IPS-20b (cell line): Measurements from ENCODE around the gene MED13L.

Experiments used
- H3K27ac ChIP-seq: one replicate; pipeline ENCODE4 v1.5.1; 2013; ENCODE audit warnings: low read length
- H3K27me3 ChIP-seq: 2 replicates; pipeline ENCODE4 v1.6.1; 2013; ENCODE audit warnings: mild to moderate bottlenecking, low read length, inconsistent platforms; ENCODE audit not compliant: insufficient read depth
- H3K36me3 ChIP-seq: 2 replicates; pipeline ENCODE4 v1.6.1; 2013; ENCODE audit warnings: low read depth, mild to moderate bottlenecking, inconsistent platforms, low read length, moderate library complexity; ENCODE audit not compliant: insufficient read depth
- H3K4me1 ChIP-seq: 2 replicates; pipeline ENCODE4 v1.6.1; 2013; ENCODE audit warnings: mild to moderate bottlenecking, control low read depth, inconsistent platforms, low read length, moderate library complexity; ENCODE audit not compliant: insufficient read depth
- H3K4me3 ChIP-seq: 2 replicates; pipeline ENCODE4 v1.5.1; 2013; ENCODE audit warnings: mild to moderate bottlenecking, low read length, inconsistent platforms
- H3K9ac ChIP-seq: 2 replicates; pipeline ENCODE4 v1.6.1; 2013; ENCODE audit warnings: low read depth, mild to moderate bottlenecking, inconsistent platforms, low read length, moderate library complexity
- H3K9me3 ChIP-seq: 2 replicates; pipeline ENCODE4 v1.6.1; 2013; ENCODE audit warnings: mild to moderate bottlenecking, low read depth, low read length, inconsistent platforms; ENCODE audit not compliant: insufficient read depth

Gene MED13L

GRCh38 chr12:116104167-116104767 is 173.2 kb downstream of the MED13L start:
- no peak overlapping the region for H3K9ac ChIP-seq
- H3K27me3 ChIP-seq, result no peaks in the 10 kb centered on the region
- H3K36me3 ChIP-seq, result no peaks in the 10 kb centered on the region
- no peak overlapping the region for H3K27ac ChIP-seq
- no peak overlapping the region for H3K4me3 ChIP-seq
- no peaks in the 10 kb centered on the region for H3K9me3 ChIP-seq
- H3K4me1 ChIP-seq, result no peaks in the 10 kb centered on the region

GRCh38 chr12:116101991-116102390 is 175.5 kb downstream of the MED13L start:
- H3K36me3 ChIP-seq, result no peaks in the 10 kb centered on the region

DNA sequence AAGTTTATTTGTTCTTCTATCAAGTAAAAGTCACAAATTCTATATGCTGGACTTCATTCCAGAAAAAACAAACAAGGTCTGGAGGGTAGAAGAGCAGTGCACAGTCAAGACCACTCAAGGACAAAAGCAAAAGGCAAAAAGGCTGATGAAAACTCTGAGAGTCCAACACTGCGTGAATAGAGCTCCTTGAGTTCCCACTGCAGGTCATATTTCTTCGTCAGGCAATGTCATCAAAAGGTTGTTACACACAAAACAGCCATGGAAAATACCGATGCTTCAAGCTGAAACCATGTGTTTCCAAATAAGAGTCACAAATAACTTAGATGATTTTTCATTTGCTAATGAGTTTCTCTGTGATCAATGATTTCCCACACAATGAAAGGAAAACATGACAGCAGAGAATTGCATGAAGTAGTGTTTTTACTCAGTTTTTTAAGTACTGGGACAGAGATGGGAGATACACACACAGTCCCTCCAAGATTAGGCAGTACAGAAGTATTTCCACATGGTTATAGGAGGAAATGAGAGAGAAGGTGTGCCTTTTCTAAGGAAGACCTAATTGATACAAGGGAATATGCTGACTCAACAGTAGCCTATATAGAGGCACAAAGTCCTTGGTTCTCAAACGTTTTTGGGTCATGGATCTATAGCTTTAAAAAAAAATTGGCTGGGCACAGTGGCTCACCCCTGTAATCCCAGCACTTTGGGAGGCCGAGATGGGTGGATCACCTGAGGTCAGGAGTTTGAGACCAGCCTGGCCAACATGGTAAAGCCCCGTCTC is 177.7 kb downstream of the MED13L start:
- Histone ChIP-seq H3K9me3 (no peaks in the 10 kb centered on the region), H3K9ac (no peak overlapping the region), H3K4me1 (no peaks in the 10 kb centered on the region), H3K36me3 (peaks cover 7% of the 10 kb centered on the region; the same call in 1 of the 2 replicates), H3K27ac (no peak overlapping the region), H3K4me3 (no peak overlapping the region), H3K27me3 (no peaks in the 10 kb centered on the region)

More at GRCh38 chr12:116101991-116102390, 175.5 kb downstream of the MED13L start:
- H3K4me1 ChIP-seq, result no peaks in the 10 kb centered on the region
- H3K27ac ChIP-seq, result no peak overlapping the region
- H3K27me3 ChIP-seq, result no peaks in the 10 kb centered on the region
- no peak overlapping the region for H3K4me3 ChIP-seq
- no peaks in the 10 kb centered on the region for H3K9me3 ChIP-seq
- H3K9ac ChIP-seq, result no peak overlapping the region

GRCh38 chr12:116096874-116097273 is 180.6 kb downstream of the MED13L start:
- Histone ChIP-seq H3K36me3 (peaks cover 7% of the 10 kb centered on the region; the same call in 1 of the 2 replicates), H3K9ac (no peak overlapping the region), H3K27ac (no peak overlapping the region), H3K4me1 (no peaks in the 10 kb centered on the region), H3K4me3 (no peak overlapping the region), H3K27me3 (no peaks in the 10 kb centered on the region), H3K9me3 (no peaks in the 10 kb centered on the region)

DNA sequence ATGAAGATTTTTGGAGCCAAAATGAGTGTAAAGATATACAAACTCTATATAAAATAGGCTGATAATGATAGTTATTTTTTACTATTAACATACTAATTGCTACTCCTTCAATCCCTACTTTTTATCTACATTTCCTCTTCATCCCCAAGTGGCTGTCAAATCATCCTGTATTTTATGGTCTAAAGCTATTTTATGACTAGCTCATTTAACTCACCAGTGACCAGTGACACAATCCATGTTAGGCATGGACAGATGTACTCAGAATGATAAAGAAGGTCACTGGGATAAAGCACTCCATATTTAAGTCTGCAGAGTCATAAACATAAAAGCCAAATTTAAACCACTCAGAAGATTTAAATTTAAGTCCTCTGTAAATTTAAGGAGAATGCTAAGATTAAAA is 183.0 kb downstream of the MED13L start:
- Histone ChIP-seq H3K4me1 (no peaks in the 10 kb centered on the region), H3K27me3 (no peaks in the 10 kb centered on the region)

DNA sequence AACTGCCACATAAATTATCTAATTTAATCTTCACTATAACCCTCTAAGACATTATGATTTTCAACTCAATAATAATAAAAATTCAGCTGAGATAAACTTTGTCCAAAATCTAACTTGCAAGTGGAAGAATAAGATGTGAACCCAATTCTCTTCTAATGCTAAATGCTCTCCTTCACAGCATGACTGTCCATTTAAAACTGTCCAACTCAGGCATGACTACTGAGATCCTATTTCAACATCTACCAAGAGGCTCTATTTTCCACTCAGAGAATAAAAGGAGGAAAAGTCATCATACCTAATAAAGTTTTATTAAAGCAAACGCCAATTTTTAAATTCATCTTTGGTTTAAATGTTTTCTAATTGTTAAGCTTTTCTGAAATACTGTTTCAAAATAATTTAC is 183.6 kb downstream of the MED13L start:
- no peaks in the 10 kb centered on the region for H3K4me1 ChIP-seq
- no peaks in the 10 kb centered on the region for H3K27me3 ChIP-seq
- H3K27ac ChIP-seq, result no peak overlapping the region
- no peak overlapping the region for H3K4me3 ChIP-seq
- H3K9me3 ChIP-seq, result no peaks in the 10 kb centered on the region
- H3K36me3 ChIP-seq, result peaks cover 7% of the 10 kb centered on the region; the same call in 1 of the 2 replicates
- H3K9ac ChIP-seq, result no peak overlapping the region

More for the DNA sequence above, 183.0 kb downstream of the MED13L start:
- Histone ChIP-seq H3K9me3 (no peaks in the 10 kb centered on the region), H3K27ac (no peak overlapping the region), H3K4me3 (no peak overlapping the region), H3K9ac (no peak overlapping the region), H3K36me3 (peaks cover 7% of the 10 kb centered on the region; the same call in 1 of the 2 replicates)

DNA sequence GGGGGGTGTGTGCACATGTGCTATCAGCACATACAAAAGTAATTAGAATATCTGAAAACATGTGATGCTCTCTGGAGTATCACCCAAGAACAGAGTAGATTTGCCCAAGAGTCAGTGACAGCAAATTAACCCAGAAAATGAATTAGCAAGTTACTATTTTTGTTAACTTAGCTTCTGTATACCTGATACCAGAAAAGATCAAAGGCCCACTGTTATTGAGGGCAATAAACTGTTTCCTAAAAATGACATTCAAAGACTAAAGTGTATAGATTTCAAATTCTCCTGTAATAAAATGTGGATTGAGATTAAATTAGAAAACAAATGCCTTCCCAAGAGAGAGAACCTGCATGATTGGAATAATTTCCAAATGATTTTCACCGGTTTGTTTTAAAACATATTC is 184.7 kb downstream of the MED13L start:
- Histone ChIP-seq H3K9me3 (no peaks in the 10 kb centered on the region), H3K4me1 (peaks cover 6% of the 10 kb centered on the region), H3K27me3 (no peaks in the 10 kb centered on the region), H3K9ac (no peak overlapping the region), H3K27ac (no peak overlapping the region), H3K36me3 (peaks cover 7% of the 10 kb centered on the region; the same call in 1 of the 2 replicates), H3K4me3 (no peak overlapping the region)

DNA sequence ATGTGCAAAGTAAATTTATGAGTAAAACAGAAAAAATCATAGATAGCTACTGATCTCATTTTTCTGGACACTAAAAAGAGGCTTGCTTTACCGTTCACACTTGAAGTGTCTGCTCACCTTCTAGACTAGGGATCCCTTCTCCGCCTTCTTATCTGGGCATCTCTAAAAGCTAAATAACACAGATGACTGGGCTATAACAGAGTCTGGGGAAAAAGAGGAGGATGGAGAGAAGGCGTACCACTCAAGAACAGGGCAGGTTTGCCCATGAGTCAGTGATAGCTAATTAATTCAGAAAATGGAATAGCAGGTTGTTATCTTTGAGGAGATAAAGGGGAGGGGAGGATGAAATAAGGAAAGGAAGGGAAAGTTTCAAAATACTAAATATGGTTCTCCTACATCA is 185.3 kb downstream of the MED13L start:
- no peak overlapping the region for H3K9ac ChIP-seq

DNA sequence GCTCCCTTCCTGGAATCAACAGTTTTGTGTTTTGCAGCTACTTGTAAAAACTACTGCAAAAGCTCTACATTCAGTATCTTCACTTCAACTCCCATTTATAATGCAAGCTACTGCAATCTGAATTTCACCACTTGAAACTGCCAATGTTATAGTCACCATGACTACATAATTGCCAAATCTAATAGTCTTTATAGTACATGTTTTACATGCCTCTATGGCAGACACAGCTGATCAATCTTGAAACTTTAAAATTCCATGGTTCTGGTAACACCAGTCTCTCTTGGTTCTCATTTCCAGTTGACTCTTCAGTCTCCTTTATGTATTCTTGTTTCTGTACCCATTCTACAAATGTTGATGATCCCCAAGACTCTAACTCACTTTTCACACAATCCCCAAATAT is 185.9 kb downstream of the MED13L start:
- H3K36me3 ChIP-seq, result peaks cover 7% of the 10 kb centered on the region; the same call in 1 of the 2 replicates

More for the DNA sequence above, 185.3 kb downstream of the MED13L start:
- Histone ChIP-seq H3K4me3 (no peak overlapping the region), H3K27ac (no peak overlapping the region), H3K9me3 (no peaks in the 10 kb centered on the region), H3K36me3 (peaks cover 7% of the 10 kb centered on the region; the same call in 1 of the 2 replicates), H3K27me3 (no peaks in the 10 kb centered on the region), H3K4me1 (peaks cover 6% of the 10 kb centered on the region)

GRCh38 chr12:116090516-116090915 is 187.0 kb downstream of the MED13L start:
- Histone ChIP-seq H3K9me3 (no peaks in the 10 kb centered on the region), H3K9ac (no peak overlapping the region), H3K4me3 (no peak overlapping the region), H3K27ac (no peak overlapping the region), H3K36me3 (peaks cover 4% of the 10 kb centered on the region; the same call in 1 of the 2 replicates), H3K4me1 (peaks cover 9% of the 10 kb centered on the region), H3K27me3 (no peaks in the 10 kb centered on the region)

More for the DNA sequence above, 185.9 kb downstream of the MED13L start:
- Histone ChIP-seq H3K4me1 (peaks cover 6% of the 10 kb centered on the region), H3K27me3 (no peaks in the 10 kb centered on the region), H3K27ac (no peak overlapping the region), H3K9me3 (no peaks in the 10 kb centered on the region), H3K4me3 (no peak overlapping the region), H3K9ac (no peak overlapping the region)

DNA sequence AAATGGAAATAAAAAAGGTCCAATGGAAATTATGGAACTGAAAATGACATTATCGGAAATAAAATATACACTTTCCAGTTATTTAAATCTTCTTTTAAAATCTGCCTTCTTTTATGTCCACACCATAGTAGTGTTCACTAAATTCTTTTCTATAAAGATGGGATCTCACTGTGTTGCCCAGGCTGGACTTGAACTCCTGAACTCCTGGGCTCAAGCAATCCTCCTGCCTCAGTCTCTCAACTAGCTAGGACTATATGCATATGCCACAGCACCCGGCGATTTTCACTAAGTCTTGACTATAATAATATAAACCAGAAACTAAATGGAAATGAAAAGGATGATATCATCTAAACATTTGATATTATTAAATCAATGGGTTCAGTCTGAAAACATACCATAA is 188.4 kb downstream of the MED13L start:
- H3K27ac ChIP-seq, result no peak overlapping the region
- H3K36me3 ChIP-seq, result no peaks in the 10 kb centered on the region
- peaks cover 9% of the 10 kb centered on the region for H3K4me1 ChIP-seq
- no peaks in the 10 kb centered on the region for H3K27me3 ChIP-seq
- H3K9me3 ChIP-seq, result no peaks in the 10 kb centered on the region
- H3K9ac ChIP-seq, result no peak overlapping the region
- no peak overlapping the region for H3K4me3 ChIP-seq

DNA sequence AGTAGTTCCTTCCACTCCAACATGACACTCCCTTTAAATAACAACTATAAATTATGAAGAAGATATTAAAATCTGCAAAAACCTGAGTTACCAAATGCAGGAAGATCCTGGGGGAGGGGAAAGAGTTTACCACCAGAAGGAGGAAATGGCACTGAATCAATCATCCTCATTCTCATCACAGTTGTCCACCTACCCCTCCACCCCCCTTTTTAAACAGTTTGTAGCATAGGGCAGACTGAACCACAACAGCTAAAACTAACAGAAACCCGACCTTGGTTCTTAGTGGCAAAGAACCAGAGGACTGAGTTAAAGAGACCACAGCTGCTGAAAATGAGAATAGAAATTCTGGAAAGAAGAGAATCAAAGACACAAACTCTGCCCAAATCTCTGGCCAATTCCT is 189.5 kb downstream of the MED13L start:
- H3K36me3 ChIP-seq, result no peaks in the 10 kb centered on the region
- H3K27me3 ChIP-seq, result no peaks in the 10 kb centered on the region
- no peaks in the 10 kb centered on the region for H3K9me3 ChIP-seq
- H3K9ac ChIP-seq, result no peak overlapping the region
- H3K27ac ChIP-seq, result peak overlapping the region; percentile 22
- no peak overlapping the region for H3K4me3 ChIP-seq
- H3K4me1 ChIP-seq, result peaks cover 9% of the 10 kb centered on the region
